Left hindlimb (tissue), 1 donor: ENCODE results near the gene SGK1.
"Not testable (repeated sequence)": the region's sequence is repeated elsewhere in the genome, so short reads cannot be mapped to it uniquely, and the experiment has no call there.

Source experiments
- DNase-seq: peaks from one replicate; pipeline ENCODE4 v3.0.0-alpha.2; 2018

Gene SGK1

DNA sequence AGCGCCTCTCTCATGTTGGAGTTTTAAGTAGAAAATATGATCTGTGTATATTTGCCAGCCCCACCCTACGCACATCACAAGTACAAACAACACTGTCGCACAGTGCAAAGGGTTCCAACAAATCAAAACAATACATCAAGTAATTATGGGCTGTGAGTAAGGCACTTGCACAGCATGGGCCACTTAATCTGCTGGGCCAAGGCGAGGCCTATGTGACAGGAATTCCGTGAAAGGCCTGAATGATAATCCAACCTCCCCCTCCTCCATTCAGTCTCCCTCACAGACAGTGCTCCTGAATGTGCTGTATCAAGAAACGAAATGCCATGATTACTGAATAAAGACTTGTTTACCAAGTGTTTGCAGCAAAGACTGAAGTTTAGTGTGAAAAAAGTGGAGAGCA, 135.4 kb downstream of the SGK1 start:
- DNase-seq = no peak

DNA sequence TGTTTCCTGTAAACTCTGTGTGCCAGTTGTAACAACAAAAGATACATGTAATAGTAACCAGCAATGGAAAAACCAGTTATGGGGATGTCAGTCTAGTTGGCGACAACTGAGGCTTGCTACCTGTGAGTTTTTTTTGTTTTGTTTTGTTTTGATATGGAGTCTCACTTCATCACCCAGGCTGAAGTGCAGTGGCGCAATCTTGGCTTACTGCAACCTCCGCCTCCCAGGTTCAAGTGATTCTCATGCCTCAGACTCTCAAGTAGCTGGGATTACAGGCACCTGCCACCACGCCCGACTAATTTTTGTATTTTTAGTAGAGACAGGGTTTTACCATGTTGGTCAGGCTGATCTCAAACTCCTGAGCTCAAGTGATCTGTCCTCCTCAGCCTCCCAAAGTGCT, 136.2 kb downstream of the SGK1 start:
- not testable (repeated sequence) for DNase-seq

DNA sequence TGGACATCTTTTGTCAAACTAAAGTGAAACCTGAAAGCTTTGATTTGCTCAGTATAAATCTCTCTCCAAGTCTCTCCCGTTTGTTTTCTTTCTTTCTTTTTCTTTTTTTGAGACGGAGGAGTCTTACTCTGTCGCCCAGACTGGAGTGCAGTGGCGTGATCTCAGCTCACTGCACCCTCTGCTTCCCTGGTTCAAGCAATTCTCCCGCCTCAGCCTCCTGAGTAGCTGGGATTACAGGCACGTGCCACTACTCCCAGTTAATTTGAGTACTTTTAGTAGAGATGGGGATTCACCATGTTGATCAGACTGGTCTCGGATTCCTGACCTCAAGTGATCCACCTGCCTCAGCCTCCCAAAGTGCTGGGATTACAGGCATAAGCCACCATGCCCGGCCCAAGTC, 136.7 kb downstream of the SGK1 start:
- DNase-seq = not testable (repeated sequence)

DNA sequence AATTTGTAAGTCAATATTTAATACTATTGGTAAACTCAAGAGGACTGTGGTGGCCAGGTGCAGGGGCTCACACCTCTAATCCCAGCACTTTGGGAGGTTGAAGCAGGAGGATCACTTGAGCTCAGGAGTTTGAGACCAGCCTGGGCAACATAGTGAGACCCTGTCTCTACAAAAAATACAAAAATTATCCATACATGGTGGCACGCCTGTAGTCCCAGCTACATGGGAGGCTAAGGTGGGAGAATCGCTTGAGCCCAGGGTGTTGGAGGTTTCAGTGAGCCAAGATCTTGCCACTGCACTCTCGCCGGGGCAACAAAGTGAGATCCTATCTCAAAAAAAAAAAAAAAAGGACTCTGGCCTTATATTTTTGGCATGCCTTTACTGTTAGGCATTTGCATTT, 137.4 kb downstream of the SGK1 start:
- DNase-seq = not testable (repeated sequence)

DNA sequence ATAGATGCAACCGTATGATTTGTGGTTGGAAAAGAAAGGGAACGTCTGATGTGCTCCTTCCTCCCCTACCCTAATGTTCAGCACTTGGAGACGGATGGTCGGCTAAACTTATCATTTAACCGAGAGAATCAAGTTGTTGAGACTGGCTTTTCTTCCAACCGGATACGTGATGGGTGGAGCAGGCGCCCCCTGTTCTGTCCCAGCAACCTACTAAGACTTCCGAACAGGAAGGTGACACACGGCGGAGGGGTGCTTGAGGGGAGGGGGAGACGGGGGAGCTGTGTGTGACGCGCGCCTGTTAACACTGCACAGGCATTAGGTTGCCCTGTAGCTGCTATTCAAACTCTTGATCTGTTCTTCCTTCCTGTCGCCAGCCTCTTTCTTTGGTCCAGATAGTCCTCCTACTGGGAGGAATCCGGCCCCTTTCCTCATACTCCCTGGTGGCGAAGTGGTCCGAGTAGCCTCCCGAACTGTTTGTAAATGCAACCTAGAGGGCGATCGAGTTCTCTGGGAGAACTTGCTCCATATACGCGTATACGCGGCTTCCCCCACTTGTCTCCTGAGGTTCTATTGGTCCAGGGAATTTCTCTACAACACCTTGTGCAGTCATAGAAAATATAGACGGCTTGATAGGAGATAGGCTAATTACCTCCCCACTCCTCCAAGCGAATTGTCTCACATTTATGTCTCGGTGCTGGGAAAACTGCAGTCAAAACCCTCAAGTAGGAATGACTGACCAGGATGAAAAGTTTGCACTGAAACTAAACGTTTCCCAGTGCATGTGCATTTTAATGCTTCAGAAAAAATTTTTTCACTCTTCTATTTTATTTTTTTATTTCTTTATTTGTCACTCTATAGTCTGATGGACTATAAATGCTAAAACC, 139.5 kb downstream of the SGK1 start:
- DNase-seq = peak; percentile 83

DNA sequence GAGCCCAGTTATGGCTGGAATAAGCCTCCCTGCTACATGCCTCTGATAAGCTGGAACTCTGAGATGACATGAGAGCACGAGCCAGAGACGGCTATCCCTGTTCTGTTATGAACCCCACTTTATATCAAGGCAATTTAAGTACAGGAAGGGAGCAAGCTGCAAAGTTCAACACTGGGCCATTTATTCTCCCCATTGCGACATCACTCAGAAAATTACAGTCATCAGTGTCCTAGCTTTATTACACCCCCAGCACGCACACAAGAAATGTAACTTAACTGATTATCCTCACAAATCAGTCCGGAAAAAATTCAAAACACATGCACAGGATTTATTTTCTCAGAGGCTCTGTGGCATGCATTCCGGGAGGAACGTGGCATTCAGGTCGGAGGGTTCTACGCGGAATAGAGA, 140.2 kb downstream of the SGK1 start:
- no peak for DNase-seq

DNA sequence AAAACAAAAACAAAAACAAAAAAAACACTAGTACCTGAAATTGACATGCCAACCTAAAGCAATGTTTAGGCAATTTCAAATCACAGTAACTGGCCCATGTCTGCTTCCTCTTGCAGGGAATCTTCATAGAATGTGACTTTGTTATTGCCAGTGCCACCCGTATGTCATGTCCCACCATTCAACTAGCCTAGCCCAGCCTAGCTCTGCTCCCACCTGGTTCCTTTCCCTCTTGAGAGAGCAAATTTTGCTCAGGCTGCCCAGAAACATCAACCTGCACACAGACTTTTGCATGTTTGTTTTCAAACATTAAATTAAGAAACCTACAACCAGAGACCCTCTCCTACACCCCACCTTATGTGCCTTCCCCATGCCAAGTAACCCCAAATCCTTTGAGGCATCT, 140.7 kb downstream of the SGK1 start:
- no peak for DNase-seq

DNA sequence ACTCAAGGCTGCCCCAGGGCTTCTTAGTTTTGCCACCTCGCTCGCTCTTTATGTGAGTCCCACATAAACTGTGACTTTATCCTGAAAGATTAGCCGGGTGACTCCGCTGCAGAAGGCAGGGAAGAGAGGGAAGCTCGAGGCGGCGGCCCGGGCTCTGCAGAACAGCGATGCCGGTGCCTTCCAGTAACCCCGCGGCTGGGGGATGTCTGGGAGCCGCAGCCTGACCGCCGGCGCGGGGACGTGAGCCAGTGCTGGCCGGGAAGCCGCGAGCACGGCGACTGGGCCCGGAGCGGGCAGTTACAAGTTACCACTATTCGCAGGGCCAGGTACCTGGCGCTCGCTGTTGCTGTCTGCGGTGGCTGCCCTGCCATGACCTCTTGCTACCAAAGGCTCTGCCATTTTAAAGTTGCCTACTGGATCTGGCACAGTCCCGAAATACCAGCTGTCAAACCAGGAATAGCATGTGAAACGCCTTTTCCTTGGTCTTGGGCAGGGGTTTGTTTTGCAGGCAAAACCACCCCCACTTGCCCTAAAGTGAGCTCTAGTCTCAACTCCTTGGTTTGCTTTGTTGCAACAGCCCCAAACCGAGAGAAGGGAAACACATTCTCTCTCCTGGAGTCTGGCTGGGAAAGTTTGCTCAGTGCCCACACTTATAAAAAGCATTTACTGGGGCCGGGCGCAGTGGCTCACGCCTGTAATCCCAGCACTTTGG, 141.5 kb downstream of the SGK1 start:
- peak; percentile 73 for DNase-seq

DNA sequence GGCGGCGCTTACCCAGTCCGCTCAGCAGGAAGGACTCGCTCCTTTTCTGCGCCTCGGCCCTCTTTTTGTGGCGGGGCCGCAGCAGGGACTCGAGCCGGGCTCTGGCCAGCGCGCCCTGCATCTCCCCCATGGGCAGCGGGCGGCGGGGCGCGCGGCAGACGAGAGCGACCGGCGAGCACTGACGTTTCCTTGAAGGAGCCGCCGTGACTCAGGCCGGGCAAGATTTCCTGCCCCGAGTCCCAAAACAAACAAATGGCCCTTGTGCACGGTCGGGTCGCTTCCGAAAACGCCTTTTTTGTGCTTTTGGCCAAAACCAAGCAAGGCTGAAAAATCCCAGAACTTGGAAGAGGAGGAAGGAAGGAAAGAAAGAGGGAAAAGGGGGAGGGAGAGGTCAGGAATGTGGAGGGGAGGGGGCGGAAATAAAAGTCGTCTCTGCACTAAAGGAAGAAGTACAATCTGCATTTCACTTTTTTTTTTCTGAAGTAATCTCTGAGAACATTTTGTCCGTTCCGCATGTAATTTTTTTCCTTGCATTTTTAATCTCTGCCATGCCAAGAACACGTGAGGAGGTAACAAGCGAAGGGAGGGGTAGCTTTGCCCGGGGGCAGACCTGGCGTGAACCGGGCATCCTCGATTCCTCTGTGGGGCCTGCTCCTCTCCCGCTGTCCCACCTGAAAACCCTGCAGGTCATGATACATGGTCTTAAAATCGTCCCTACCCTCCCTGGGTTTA, 142.2 kb downstream of the SGK1 start:
- DNase-seq = peak; percentile 79

DNA sequence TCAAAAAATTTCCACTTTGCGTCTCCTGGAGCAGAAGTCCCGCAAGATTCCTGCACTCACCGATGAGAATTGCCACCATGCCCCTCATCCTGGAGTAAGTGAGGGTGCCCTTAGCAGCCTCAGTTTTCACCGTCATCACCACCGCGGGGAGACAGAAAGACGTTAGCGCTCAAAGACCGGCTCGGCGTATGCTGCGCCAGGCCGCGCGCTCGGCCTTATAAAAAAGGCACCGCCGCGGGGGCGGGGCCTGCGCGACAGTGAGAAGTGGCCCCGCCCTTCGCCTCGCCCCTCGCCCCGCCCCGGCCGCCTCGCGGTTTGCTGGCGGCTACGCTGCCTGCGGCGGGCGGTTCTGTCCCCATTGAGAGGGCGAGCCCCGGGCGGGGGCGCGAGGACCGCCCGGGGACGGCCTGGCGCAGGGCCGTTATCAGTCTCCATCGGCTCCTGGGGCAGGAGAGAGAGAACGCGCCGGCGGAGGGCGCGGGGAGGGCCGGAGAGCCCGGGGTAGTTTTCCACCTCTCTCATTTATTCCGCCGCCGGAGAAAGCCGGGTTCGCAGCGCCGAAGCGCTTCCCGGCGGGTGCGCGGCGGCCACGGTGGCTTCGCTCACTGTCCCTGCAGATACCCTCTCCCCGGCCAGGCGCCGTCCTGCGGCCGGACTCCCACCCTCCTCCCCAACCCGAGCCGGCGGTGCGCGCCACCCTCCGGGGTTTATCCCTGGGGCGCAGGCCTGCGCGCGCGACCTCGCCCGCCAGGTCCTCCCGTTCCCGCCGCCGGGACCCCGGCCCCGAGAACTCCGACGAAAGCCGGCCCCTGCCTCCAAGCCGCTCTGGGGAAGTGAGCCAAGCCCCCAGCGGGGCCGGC, 143.0 kb downstream of the SGK1 start:
- peak; percentile 94 for DNase-seq

DNA sequence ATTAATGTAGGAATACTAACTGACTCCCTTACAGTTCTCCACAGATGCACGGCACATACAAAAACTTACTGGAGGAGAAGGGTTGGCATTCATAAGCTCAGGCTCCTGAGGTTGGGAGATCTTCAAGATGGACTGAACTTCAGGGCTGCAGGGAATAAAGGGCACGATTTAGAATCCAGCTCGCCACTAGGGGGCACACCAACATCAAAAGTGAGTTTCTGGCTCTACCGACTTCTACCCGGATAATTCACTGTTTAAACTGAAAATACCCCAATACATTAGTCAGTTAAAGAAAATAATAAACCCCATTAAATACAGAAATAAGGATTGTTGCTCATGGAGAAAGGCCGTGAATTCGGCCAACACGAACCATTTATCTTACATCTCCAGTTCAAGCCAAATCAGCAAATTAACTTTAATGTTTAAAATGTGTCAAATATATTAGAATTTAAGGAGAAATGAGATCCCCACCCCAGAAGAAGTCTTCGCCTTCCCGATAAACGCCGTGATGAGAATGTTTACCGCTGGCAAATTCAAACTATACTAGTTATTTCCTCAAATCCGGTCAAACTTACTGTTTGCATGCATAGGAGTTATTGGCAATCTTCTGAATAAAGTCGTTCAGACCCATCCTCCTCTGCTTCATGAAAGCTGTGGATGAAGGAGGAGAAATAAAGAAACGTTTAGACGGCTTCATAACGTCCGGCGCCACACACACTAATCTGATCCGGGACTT, 143.8 kb downstream of the SGK1 start:
- DNase-seq = peak; percentile 87

DNA sequence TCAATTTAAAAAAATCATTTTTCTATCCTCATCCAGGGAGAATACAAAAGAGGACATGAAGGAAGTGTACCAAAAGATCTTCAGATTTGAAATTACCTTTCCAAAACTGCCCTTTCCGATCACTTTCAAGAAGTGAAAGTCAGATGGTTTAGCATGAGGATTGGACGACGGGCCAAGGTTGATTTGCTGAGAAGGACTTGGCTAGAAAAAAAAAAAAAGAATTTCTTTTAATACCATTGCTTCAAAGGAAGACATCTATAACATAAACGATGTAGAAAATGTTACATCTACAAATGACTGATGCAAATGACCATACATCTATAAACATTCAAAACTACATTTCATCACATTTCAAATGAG, 144.6 kb downstream of the SGK1 start:
- DNase-seq = no peak

DNA sequence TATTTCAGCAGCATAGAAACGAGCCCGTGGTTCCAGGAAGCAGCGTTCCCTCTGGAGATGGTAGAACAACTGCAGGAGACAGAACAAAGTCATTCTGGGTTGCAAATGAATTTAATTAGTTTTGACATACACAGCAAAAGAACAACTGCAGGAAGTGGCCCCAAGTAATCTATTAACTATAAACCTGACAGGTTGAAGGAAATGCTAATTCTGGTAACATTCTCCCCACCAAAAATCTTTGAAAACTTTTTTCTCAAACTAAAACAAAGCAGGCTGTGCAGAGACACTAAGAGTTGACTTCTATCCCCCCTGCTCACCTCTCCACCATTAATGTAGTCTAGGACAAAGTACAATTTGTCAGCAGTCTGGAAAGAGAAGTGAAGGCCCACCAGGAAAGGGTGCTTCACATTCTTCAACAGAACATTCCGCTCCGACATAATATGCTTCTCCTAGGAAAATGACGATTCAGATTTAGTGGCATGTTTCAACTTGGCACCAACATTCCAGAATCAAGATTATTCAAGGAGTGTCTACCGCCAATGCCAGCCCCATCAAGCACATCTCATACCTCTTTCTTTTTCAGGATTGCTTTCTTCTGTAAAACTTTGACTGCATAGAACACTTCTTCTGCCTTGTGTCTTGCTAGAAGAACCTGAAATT, 145.1 kb downstream of the SGK1 start:
- no peak for DNase-seq

DNA sequence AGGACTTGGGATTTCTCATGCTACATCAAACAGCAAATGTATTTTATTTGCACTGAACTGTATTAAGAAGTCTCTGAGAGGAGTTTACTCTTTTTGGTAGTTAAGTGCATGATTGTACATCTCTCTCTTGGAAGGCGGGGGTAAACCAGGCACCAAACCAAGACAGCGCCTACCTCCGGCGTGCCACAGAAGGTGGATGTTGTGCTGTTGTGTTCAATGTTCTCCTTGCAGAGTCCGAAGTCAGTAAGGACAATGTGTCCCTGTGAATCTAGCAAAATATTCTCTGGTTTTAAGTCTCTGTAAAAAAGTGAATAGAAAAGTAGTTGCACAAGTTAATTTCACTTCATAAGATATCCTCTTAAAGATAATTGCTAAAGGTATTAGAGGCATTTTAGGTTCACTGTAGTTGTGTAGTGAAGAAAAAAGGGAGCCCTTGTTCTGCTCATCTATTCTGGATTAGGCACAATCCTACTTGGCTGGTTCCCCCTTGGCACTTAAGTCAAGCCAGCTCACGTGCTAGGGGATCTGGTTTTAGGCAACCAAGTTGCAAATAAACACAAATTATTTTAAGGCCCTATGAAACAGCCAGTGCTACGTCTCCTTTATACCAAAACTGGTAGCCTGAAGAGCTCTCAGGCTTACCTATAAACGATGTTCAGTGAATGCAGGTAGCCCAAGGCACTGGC, 145.7 kb downstream of the SGK1 start:
- DNase-seq = no peak

DNA sequence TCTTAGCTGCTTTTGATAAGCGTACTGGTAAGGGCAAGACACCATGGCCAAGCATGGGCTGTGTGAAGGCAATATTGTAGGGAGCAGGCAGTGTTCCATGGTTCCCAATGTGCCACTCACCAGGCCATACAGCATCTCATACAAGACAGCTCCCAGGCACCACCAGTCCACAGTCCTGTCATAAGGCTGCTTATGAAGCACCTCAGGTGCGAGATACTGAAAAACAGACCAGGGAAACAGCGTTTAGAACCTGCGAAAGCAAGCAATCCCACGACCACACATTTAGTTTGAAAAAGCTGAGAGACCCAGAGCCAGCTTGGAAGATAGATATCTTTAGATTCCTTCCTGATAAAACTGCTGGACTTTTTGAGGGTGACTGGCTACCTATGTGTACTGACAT, 146.4 kb downstream of the SGK1 start:
- no peak for DNase-seq

DNA sequence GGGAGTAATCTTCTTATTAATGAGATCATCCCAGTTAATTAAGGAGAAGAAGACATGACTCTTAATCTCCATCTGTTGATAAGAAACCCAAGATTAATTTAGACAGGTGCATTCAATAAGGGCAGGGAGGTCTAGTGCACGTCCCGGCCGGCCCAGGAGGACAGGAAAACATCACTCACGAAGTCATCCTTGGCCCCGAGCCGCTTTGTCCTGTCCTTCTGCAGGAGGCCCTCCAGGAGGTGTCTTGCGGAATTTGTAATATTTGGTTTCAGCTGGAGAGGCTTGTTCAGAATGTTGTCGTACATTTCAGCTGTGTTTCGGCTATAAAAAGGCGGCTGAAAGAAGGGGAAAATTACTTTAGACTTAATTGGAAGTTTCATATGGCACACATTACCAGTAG, 147.1 kb downstream of the SGK1 start:
- no peak for DNase-seq

DNA sequence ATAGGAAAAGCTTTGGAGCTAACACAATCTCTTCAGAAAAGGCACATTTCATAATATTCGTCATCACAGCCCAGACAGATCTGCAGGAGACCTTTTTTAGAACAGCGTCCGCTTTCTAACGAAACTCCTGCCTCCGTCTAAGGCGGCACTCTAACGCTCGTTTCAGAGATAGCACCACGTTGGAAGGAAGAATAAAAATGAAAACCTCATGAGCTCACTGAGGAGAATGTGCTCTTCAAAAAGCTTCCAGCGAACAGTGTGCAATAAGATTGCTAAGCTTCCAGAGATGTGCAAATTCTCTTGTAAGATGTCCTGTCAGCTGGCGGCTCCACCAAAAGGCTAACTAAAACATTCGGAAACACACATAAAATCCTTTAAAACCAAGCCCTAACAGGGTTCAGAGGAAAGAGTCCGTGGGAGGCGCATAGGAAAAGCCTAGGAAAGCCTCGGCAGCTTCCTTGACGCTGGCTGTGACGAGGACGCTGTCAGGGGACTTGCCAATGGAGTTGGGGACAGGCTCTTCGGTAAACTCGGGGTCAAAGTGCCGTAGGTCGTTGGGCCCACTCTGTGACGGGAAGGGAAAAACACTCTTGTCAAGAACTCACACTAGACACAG, 147.9 kb downstream of the SGK1 start:
- no peak for DNase-seq

DNA sequence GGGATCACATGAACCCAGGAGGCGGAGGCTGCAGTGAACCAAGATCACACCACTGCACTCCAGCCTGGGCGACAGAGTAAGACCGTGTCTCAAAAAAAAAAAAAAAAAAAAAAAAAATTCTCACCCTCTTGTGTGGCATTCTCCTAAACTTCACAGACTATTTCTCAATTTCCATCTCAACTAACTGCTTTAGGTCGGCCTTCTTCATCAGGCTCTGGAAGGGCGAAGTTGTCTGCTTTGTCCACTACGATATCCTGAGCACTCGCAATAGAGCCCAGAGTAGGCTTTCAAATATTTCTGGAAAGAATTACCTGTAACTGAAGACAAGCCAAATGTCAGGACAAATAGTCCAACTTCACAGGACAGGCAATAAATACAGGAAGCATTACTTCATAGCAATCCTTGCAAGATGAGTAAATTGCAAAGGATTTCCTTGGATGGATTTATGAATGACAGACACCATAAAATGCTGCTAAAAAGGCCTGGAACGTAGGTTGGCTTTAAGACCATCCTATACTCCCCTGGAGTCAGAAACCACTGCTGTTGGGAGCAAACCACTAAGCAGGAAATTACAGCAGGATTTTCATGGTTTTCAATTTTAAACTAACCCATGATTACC, 149.2 kb downstream of the SGK1 start:
- DNase-seq = no peak

DNA sequence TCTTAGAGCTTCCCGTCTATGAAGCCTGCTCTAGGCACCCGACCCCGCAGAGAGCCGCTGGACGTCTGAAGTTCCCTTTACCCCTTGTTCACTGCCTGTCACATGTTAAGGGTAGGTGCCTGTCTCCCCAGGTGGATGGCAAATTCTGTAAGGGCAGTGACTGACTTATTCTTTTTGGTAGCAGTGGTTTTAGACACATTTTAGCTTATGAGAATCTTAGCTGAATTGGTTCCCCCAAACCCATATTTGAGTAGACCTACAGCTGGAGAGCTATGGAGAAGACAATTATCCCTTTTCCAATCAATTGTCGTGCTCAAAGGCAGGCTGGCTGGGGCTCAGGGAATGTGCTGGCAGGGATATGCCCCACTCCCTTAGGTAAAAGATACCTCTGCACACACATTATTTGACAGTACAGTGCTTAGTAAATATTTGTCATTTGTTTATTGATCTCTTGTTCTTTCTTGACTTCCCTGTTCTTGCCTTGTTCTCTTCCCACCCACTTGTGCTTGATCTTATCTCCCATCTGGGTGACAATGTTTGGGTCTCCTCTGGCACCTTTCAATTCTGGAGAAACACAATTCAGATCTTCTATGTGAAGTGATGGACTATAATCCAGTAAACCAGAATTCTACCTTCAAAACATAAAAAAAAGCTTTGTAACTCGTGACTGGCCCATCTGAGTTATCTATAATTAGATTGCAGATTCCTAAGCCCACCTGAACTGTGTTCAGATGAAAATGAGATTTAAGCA, 151.2 kb downstream of the SGK1 start:
- no peak for DNase-seq
